Uterus (tissue), 2 donors: Measurements from ENCODE around the gene P4HA2.

Experiments
- POLR2A ChIP-seq, 2 donors: fragments of 450-650 bp; IDR thresholded peaks; one replicate each; pipeline ENCODE4 v1.6.1; 2016; ENCODE audit warnings: antibody characterized with exemption in 2 of 2, mild to moderate bottlenecking in 1 of 2, moderate library complexity in 1 of 2
- TF ChIP-seq, protein P1 (sequence below), 4 experiments: fragments of 200-600 bp in 2 of 4; fragments of 450-650 bp in 2 of 4; sonication (generic) in 2 of 4; IDR thresholded peaks; one replicate each; pipeline ENCODE4 v1.5.1; 2016 to 2019; ENCODE audit warnings: antibody characterized with exemption in 4 of 4, mild to moderate bottlenecking in 2 of 4, moderate library complexity in 1 of 4

- TF ChIP-seq, protein P1, sequence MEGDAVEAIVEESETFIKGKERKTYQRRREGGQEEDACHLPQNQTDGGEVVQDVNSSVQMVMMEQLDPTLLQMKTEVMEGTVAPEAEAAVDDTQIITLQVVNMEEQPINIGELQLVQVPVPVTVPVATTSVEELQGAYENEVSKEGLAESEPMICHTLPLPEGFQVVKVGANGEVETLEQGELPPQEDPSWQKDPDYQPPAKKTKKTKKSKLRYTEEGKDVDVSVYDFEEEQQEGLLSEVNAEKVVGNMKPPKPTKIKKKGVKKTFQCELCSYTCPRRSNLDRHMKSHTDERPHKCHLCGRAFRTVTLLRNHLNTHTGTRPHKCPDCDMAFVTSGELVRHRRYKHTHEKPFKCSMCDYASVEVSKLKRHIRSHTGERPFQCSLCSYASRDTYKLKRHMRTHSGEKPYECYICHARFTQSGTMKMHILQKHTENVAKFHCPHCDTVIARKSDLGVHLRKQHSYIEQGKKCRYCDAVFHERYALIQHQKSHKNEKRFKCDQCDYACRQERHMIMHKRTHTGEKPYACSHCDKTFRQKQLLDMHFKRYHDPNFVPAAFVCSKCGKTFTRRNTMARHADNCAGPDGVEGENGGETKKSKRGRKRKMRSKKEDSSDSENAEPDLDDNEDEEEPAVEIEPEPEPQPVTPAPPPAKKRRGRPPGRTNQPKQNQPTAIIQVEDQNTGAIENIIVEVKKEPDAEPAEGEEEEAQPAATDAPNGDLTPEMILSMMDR (IDR thresholded peaks at IDR 0.05), result no peak
- no peak for TF ChIP-seq POLR2A (IDR thresholded peaks at IDR 0.05)
Measured at GRCh38 chr5:132260714-132261551, 33.3 kb upstream of the P4HA2 start.
